GM23338 (cell line): ENCODE data around the gene PIP5K1C.

Experiments
- EZH2 ChIP-seq: fragments of 200-600 bp; sonication (generic); IDR thresholded peaks from one replicate; pipeline ENCODE4 v1.8.0; 2017; ENCODE audit warnings: antibody characterized with exemption, mild to moderate bottlenecking, low read depth; ENCODE audit not compliant: unreplicated experiment
- EZH2phosphoT487 ChIP-seq: fragments of 200-600 bp; sonication (generic); IDR thresholded peaks from one replicate; pipeline ENCODE4 v1.8.1; 2018; ENCODE audit warnings: antibody characterized with exemption; ENCODE audit not compliant: unreplicated experiment
- JUNB ChIP-seq: IDR thresholded peaks from one replicate; pipeline ENCODE4 v1.6.1; 2016; ENCODE audit warnings: antibody characterized with exemption; ENCODE audit not compliant: unreplicated experiment
- POLR2AphosphoS5 ChIP-seq: IDR thresholded peaks from 2 replicates; pipeline ENCODE4 v1.6.1; 2016; ENCODE audit warnings: antibody characterized with exemption, low read depth
- TF ChIP-seq, protein P1 (sequence below), 2 experiments: fragments of 200-600 bp in 1 of 2; sonication (generic) in 1 of 2; conservative IDR thresholded peaks; 2 replicates each; pipeline versions ENCODE4 v1.5.1 to v1.6.1; 2016 to 2017; ENCODE audit warnings: antibody characterized with exemption in 2 of 2, low read depth in 2 of 2, mild to moderate bottlenecking in 2 of 2, moderate library complexity in 1 of 2
- TF ChIP-seq, protein P2 (sequence below): IDR thresholded peaks from one replicate; pipeline ENCODE4 v1.6.1; 2018; ENCODE audit warnings: antibody characterized with exemption; ENCODE audit not compliant: unreplicated experiment

DNA sequence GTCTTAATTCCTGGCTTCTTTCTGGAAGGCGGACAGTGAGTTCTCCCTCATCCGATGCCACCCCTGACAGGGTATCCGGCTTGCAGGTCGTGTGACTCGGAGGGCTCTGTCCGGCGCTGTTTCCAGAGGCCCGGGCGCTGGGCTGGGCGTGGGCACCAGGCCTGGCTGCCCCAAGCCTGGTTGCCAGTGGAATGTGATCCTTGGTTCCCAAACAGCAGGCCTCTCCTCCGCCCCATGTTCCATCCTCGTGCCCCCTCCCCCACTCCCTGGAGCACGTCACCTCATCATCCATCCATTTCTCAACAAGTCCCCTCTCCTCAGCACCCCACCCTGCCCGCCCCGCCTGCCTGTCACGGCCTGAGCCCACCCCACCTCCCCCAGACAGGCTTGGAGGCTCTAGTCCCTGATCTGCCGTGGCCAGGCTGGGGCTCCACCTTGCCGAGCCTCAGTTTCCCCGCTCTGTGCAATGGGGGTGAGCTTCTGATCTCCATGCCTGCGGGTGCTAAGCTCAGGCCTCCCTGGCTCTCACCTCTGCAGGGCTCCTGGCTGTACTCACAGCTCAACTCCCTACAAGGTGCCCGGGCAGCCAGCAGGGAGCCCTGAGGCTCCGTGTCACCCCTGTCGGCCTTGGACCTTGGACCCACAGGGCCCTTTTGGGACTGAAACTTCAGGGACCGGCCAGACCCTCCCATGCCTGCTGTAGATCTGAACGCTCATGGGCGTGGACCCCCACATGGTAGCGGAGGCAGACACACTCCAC, 95.9 kb downstream of the PIP5K1C start:
- no peak for TF ChIP-seq POLR2AphosphoS5
- TF ChIP-seq, protein P1, sequence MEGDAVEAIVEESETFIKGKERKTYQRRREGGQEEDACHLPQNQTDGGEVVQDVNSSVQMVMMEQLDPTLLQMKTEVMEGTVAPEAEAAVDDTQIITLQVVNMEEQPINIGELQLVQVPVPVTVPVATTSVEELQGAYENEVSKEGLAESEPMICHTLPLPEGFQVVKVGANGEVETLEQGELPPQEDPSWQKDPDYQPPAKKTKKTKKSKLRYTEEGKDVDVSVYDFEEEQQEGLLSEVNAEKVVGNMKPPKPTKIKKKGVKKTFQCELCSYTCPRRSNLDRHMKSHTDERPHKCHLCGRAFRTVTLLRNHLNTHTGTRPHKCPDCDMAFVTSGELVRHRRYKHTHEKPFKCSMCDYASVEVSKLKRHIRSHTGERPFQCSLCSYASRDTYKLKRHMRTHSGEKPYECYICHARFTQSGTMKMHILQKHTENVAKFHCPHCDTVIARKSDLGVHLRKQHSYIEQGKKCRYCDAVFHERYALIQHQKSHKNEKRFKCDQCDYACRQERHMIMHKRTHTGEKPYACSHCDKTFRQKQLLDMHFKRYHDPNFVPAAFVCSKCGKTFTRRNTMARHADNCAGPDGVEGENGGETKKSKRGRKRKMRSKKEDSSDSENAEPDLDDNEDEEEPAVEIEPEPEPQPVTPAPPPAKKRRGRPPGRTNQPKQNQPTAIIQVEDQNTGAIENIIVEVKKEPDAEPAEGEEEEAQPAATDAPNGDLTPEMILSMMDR (conservative IDR thresholded peaks at IDR 0.05; ENCODE audit: low read depth in 2 of 2) = no peak
- TF ChIP-seq EZH2 = no peak
- TF ChIP-seq, protein P2, sequence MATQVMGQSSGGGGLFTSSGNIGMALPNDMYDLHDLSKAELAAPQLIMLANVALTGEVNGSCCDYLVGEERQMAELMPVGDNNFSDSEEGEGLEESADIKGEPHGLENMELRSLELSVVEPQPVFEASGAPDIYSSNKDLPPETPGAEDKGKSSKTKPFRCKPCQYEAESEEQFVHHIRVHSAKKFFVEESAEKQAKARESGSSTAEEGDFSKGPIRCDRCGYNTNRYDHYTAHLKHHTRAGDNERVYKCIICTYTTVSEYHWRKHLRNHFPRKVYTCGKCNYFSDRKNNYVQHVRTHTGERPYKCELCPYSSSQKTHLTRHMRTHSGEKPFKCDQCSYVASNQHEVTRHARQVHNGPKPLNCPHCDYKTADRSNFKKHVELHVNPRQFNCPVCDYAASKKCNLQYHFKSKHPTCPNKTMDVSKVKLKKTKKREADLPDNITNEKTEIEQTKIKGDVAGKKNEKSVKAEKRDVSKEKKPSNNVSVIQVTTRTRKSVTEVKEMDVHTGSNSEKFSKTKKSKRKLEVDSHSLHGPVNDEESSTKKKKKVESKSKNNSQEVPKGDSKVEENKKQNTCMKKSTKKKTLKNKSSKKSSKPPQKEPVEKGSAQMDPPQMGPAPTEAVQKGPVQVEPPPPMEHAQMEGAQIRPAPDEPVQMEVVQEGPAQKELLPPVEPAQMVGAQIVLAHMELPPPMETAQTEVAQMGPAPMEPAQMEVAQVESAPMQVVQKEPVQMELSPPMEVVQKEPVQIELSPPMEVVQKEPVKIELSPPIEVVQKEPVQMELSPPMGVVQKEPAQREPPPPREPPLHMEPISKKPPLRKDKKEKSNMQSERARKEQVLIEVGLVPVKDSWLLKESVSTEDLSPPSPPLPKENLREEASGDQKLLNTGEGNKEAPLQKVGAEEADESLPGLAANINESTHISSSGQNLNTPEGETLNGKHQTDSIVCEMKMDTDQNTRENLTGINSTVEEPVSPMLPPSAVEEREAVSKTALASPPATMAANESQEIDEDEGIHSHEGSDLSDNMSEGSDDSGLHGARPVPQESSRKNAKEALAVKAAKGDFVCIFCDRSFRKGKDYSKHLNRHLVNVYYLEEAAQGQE = no peak
- TF ChIP-seq EZH2phosphoT487 = no peak
- no peak for TF ChIP-seq JUNB
